Neural cell (in vitro differentiated cells): ENCODE results near the gene TNS3.

Experiments
- CTCF ChIP-seq: fragments of 450-650 bp; IDR thresholded peaks from 2 replicates; pipeline ENCODE4 v1.5.1; 2014; ENCODE audit warnings: antibody characterized with exemption, mild to moderate bottlenecking, moderate library complexity; ENCODE audit not compliant: poor library complexity, severe bottlenecking
- EZH2 ChIP-seq: fragments of 200-600, 300-800 bp; shearing (Covaris generic), sonication (generic); IDR thresholded peaks from 2 replicates; pipeline ENCODE4 v1.6.1; 2014; ENCODE audit warnings: antibody characterized with exemption, low read length, borderline replicate concordance, mild to moderate bottlenecking; ENCODE audit not compliant: insufficient read depth, poor library complexity, severe bottlenecking
- MXI1 ChIP-seq: fragments of 450-650 bp; conservative IDR thresholded peaks from 2 replicates; pipeline ENCODE4 v1.6.1; 2014; ENCODE audit warnings: antibody characterized with exemption, mild to moderate bottlenecking; ENCODE audit not compliant: poor library complexity, severe bottlenecking
- POLR2AphosphoS5 ChIP-seq: IDR thresholded peaks from 2 replicates; pipeline ENCODE4 v1.6.1; 2012
- REST ChIP-seq: IDR thresholded peaks from 2 replicates; pipeline ENCODE4 v1.6.1; 2012; ENCODE audit warnings: borderline replicate concordance

- TF ChIP-seq CTCF: no peak
- TF ChIP-seq POLR2AphosphoS5: no peak
- no peak for TF ChIP-seq EZH2
- TF ChIP-seq REST: no peak
- TF ChIP-seq MXI1: no peak
Observed at GRCh38 chr7:47347346-47347745, 234.6 kb downstream of the TNS3 start.
